Activated T-cell treated with anti-CD3 and anti-CD28 coated beads, Interleukin-2, amount 50 U/mL, for 48 hours (primary cell): ENCODE results near the gene NRL.
A peak's percentile ranks its signal among the peaks of the same experiment; 100 is the strongest.
"Not testable (repeated sequence)": the region's sequence is repeated elsewhere in the genome, so short reads cannot be mapped to it uniquely, and the experiment has no call there.

Experiments
- DNase-seq, 2 experiments: peaks; one replicate each; pipeline ENCODE4 v3.0.0-alpha.2; 2020

NRL gene

DNA sequence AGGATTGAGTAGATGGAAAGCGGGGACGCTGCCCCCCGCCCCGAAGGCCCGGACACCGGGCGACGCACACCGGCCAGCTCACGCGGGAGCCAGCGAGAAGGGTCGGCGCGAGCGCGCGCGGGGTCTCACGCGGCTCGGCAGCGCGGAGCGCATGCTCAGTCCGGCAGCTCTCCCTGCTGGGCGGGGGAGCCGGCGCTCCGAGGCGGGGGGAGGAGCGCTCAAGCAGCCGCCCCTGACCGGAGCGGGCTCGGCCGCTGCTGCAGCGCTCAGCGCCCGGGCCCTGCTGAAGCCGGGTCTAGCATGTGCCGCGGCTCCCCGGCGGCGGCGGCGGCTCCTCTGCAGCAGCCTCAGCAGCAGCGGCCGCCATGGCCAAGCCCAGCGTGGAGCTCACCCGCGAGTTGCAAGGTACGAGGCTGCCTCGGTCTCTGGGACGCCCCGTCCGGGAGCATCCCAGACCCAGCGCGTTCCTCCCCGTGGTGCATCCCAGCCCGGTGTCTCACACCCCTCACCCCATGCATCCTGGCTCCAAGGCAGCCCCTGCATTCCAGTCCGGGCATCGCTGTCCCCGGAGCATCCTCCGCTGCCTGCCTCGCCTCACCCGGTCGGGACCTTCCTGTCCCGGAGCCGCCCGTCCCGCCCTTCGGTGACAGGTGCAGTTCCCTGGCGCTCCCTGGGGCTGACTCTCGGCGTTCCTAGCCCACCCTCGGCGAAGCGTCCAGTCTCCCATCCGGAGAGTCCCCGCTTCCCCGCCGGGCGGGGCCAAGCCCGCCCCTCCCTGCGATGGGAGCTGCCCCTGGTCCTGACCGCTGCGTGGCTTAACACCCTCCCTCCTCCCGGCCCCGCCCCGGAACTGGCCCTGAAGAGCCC lies 62.7 kb downstream of the NRL start, which contains the start of gene CARMIL3:
Gene CARMIL3, plus strand, starts transcription at position 221 of the 867 bp plus-strand sequence. Its CDS starts 145 bp downstream, at position 366.
- DNase-seq = peak; percentile 71 to 76

- no peak for DNase-seq
Observed at GRCh38 chr14:24051176-24051788, 63.5 kb downstream of the NRL start.

DNA sequence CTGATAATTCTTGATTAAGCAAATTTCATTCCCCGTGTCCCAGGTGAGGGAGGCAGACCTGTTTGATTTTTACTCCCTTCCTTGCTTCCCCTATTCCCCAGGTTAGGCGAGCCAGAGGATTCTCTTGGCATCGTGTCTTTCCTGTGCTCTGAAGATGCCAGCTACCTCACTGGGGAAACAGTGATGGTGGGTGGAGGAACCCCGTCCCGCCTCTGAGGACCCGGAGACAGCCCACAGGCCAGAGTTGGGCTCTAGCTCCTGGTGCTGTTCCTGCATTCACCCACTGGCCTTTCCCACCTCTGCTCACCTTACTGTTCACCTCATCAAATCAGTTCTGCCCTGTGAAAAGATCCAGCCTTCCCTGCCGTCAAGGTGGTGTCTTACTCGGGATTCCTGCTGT lies 64.0 kb downstream of the NRL start:
- DNase-seq = not testable (repeated sequence)

GRCh38 chr14:24049002-24049401 lies 65.7 kb downstream of the NRL start:
- not testable (repeated sequence) for DNase-seq

DNA sequence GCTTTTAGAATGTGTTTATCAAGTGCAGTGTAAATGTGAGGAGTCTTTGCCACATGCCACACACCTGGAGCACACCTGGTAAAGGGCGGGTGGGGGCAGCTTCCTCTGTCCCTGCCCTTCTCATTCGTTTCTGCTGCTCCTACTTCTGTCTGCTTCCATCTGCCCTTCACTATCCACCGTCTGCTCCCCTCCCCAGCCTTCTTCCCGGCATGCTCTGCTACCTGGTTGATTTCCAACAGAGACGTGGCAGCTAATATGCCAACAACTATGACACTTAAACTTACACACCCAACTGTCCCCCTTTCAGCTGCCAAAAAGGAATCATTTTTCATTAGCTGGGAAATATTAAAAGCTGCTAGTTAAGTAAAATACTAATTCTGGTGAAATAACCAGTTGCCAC lies 72.0 kb downstream of the NRL start:
- no peak for DNase-seq

DNA sequence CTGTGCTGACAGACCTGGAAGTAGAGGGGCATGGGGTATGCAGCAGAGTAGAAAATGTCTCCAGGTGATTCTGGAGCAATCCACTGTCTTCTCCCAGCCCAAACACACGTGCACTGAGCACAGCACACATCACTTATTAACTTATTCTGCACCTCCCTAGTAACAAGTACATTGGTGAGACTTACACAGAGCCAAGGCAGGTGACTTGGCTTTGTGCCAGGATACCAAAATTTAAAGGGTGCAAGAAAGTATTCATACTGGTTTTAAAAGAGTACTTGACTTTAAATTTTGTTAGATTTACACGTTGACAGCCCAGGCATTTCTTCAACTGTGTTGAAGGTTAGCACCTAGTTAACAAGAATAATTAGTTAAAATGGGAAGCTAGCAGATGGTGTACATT lies 74.1 kb downstream of the NRL start:
- no peak for DNase-seq

DNA sequence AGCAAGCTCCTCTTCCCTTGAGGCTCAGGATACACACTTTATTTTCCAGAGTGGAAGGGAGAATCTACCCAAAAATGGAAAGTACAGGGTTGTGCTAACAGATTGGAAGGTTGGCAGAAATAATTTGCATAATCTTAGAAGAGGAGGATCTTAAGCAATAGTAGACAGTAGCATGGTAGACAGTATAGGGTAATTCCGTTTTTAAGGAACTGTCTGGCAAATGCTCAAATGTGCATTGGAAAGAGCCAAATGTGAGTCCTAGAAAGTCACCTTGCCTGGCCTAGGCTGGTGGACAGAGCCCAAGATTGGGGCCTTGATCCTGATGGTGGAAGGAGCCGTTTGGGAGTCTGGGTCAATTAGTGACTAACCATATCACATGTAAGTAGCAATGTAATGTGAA lies 76.1 kb downstream of the NRL start:
- DNase-seq = no peak

DNA sequence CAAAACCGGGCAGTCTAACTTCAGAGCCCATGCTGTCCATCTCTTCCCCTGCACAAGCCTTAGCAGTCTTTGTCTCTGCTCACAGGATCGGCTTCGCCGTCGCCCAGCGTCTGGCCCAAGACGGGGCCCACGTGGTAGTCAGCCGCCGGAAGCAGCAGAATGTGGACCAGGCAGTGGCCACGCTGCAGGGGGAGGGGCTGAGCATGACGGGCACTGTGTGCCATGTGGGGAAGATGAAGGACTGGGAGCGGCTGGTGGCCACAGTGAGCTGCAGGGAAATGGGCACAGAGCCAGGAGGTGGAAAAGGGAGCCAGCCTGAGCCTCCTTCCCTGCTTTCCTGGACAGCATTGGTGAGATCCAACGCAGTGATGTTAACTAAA lies 77.1 kb downstream of the NRL start:
- DNase-seq = no peak

DNA sequence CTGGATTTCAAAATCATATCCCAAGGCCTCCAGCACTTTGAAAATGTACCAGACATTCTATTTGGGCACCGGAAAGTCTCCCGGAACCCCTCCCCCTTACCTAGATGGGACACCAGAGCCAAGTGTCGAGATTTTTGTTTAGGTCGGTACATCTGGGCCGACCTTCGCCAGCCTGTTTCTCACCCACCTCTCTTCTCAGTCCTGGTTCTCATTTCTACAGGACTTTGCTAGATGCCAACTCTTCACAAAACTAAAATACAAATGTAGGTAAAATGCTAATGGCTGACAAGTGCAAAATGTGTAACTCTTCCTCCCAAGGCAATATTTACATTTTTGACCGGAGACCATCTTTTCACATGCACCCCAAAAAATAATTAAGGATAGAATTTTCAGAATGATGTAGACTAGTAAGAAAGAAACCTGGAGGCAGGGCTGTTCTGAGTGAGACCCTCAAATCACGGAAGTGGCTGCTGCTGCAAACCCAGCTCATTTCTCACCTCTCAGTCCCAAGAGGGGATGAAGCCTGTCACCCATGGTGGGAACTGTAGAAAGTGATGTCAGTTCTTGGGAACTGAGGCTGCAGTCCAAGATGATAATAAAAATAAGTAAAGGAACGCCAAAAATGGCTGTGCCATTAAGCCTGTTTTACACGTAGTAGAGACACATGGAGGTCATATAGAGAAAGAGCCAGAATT lies 77.6 kb downstream of the NRL start:
- DNase-seq = not testable (repeated sequence)

DNA sequence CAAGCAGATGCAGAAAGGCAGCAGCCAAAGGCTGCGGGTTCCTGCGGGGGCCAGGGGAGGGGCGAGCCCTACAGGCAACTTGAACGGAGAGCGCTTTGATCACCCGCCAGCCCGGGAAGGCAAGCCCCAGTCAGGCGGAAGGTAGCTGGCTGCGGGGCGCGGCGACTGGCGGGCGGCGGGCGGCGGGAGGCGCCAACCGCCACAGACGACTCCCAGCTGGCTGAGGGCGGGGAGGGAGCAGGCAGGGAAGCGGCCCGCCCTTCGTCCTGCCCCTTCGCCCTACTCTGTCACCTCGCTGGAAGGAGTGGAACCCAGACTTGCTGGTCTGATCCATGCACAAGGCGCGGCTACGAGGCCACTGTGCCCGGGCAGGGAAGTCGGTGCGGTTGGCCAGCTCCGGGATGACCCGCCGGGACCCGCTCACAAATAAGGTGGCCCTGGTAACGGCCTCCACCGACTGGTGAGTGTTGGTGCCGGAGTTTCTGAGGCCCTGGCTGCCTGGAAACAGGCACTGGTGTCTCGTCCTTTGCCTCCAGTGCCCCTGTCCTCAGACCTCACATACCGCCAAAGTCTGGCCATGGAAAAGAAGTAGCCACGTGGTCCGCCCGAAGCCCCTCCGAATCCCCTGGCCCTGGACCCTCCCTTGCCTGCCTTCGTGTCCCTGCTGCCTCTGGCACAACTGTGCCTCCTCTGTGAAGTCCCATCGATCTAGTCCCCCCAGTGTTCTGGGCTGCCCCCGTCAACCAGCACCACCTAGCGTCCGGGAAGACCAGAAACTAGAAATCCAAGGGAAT lies 78.4 kb downstream of the NRL start:
- DNase-seq = peak; percentile 73 to 78

DNA sequence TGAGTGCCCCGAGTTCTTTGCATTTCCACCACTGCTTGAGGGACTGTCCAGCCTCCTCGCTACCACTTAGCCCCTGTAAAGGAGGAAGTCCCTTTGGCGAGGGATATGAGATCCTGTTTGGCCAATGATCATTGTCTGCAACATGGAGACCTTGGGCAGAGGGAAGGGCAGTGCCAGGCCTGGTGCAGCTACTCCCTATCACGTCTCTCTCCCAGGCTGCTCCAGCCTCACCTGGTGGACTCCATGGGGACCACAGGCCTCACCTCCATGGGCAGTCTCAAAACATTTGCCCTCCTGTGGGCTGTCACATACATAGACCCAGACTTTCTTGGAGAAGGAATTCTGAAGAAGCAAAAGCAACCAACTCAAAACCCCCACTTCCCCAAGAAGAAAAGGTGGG lies 79.0 kb downstream of the NRL start:
- DNase-seq = not testable (repeated sequence)

DNA sequence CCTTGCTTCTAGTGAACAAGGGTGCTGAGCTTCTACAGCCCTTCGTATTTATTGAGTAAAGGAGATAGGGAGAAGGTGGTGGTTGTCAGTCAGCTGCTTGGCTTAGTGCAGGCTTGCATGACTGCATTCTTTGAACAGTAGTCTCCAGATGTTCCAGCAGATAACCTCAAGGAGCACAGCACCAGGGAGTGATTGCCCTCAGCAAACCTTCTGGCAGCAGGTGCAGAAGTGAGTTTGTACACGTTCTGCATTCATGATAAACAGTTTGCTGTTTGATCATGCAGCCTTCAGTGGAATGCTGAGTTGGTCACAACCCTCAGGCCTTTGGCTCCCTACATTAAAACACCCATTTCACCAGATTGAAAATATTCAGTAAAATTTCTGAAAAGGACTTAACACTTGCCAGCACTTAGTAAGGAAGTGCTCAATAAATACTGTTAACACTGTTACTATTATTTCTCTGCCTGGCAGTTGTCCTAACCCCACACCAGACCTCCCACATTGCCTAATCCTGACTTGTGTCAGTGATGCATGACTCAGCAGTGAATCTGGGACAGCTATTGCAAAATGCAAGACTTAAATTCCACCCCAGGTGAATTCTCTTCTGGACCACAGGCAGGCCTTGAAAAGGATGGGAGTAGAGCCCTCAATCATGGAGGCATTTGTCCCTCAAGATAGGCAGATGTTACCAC lies 81.9 kb downstream of the NRL start:
- no peak for DNase-seq

DNA sequence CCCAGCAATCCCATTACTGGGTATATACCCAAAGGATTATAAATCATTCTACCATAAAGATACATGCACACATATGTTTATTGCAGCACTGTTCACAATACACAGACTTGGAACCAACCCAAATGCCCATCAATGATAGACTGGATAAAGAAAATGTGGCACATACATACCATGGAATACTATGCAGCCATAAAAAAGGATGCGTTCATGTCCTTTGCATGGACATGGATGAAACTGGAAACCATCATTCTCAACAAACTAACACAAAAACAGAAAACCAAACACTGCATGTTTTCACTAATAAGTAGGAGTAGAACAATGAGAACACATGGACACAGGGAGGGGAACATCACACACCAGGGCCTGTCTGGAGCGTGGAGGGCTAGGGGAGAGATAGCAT lies 83.4 kb downstream of the NRL start:
- DNase-seq = not testable (repeated sequence)

GRCh38 chr14:24029687-24030086 lies 85.1 kb downstream of the NRL start:
- DNase-seq = not testable (repeated sequence)
